Measurements from ENCODE around the gene MAGEA4. TPM values are rescaled to one million over a fixed set of nuclear protein-coding genes. Genes with fewer than 3 reads are reported as not detected.

Gene MAGEA4
- total and polyA plus RNA-seq, 2 of the 8 experiments (the other 6 are each of a cell fraction or from before 2014, with no cell fraction given): 0.45 to 0.67 TPM

DNA sequence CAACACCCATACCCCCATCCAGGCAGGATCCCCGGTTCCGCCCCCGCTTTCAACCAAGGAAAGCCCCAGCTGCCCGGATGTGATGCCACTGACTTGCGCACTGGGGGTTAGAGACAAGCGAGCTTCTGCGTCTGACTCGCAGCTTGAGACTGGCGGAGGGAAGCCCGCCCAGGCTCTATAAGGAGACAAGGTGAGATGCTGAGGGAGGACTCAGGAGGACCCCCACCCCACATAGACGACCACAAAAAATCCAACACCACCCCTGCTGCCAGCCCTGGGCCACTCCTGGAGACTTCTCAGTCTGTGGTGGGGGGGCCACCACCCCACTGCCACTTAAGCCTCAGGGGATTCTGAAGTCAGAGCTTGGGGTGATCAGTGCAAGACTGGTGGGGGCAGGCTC, at the start of gene MAGEA4 (continued):
- TF ChIP-seq TBP (IDR thresholded peaks at IDR 0.05; ENCODE audit: low read depth, low read length): no peak

DNA sequence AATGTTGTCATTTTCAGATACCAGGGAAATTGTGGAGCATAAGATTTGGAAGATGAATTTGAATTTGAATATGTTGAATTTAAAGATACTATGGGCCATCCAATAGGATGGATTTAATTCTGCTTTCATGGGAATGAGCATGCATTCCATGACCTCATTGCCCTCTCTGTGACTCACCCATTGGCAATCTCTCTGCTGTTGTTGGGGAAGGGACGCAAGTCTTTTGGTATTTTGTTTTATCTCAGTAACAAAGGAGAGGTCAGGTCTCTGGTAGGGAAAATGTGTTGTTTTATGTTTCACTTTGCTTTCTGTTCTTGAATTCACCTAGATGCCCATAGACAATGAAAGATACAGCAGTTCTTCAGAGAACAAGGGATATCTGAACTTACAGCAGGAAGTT, 42.1 kb upstream of the MAGEA4 start:
- Histone ChIP-seq H3K18ac (ENCODE audit: extremely low read depth, low read length) (no peak overlapping the region), H2BK20ac (ENCODE audit: low read length) (no peak overlapping the region), H4K8ac (ENCODE audit: extremely low read depth, insufficient read depth, low read length) (no peak overlapping the region), H3K23ac (ENCODE audit: insufficient read length) (no peak overlapping the region), H4K91ac (replicated peaks; ENCODE audit: insufficient read length, low read length) (no peak overlapping the region), H3K4me2 (ENCODE audit: insufficient read depth in 1 of 2, low read depth in 2 of 2, low read length in 2 of 2) (no peak overlapping the region), H3K14ac (ENCODE audit: insufficient read length) (no peak overlapping the region), H3K79me1 (ENCODE audit: low read depth, low read length) (no peaks in the 10 kb centered on the region), H2BK5ac (ENCODE audit: low read depth, low read length) (no peak overlapping the region), H2AK5ac (ENCODE audit: low read depth, low read length) (no peak overlapping the region), H3K4me3 (ENCODE audit: extremely low read depth in 1 of 4, insufficient read depth in 2 of 4, low read depth in 3 of 4, low read length in 4 of 4) (no peak overlapping the region), H3K56ac (replicated peaks; ENCODE audit: insufficient read length, low read depth, low read length) (no peak overlapping the region), H3K27ac (ENCODE audit: low read depth, low read length) (no peak overlapping the region), H3K9me3 (ENCODE audit: insufficient read depth in 2 of 2, low read depth in 1 of 2, low read length in 1 of 2) (no peaks in the 10 kb centered on the region), H2BK12ac (ENCODE audit: low read depth, low read length) (no peak overlapping the region), H3K9ac (replicated peaks in 1 of 4; ENCODE audit: extremely low read depth in 1 of 4, low read depth in 3 of 4, low read length in 3 of 4) (no peak overlapping the region), H3K23me2 (ENCODE audit: low read depth, low read length) (no peaks in the 10 kb centered on the region), H2BK15ac (ENCODE audit: low read length) (no peak overlapping the region), H2AFZ (ENCODE audit: low read length) (no peak overlapping the region), H3K4ac (replicated peaks; ENCODE audit: insufficient read length, low read depth, low read length) (no peak overlapping the region), H3K79me2 (ENCODE audit: control insufficient read depth in 1 of 2, insufficient read depth in 2 of 2, low read length in 2 of 2) (no peaks in the 10 kb centered on the region), H3K4me1 (replicated peaks in 1 of 4; ENCODE audit: control insufficient read depth in 3 of 4, insufficient read depth in 4 of 4, low read length in 3 of 4) (no peaks in the 10 kb centered on the region), H3K27me3 (replicated peaks in 1 of 4; ENCODE audit: control insufficient read depth in 3 of 4, extremely low read depth in 1 of 4, insufficient read depth in 3 of 4, low read length in 3 of 4) (no peaks in the 10 kb centered on the region), H3K36me3 (ENCODE audit: control insufficient read depth in 2 of 4, insufficient read depth in 4 of 4, low read length in 3 of 4) (no peaks in the 10 kb centered on the region), H4K20me1 (replicated peaks in 1 of 2; ENCODE audit: control insufficient read depth in 1 of 2, insufficient read depth in 2 of 2, low read length in 2 of 2) (no peaks in the 10 kb centered on the region), H2BK120ac (replicated peaks; ENCODE audit: low read depth, low read length) (no peak overlapping the region), H4K5ac (ENCODE audit: insufficient read length, low read depth, low read length) (no peak overlapping the region)
- DNase-seq (ENCODE audit: low read depth in 1 of 2, low spot score in 2 of 2): no peak
- ChIA-PET POLR2A (ENCODE audit: partially characterized antibody) (no interaction called here), CTCF (ENCODE audit: partially characterized antibody) (no interaction called here)
- WGBS, 2 experiments (ENCODE audit: extremely low coverage in 1 of 2, insufficient coverage in 1 of 2, insufficient read length in 1 of 2, insufficient replicate concordance in 2 of 2, low coverage in 1 of 2, low lambda C conversion rate in 2 of 2, missing lambda C conversion rate in 1 of 2): 100% methylated on average over 1 of the region's 1 CpG; no CpG with 5 or more reads in 1 of the 2 experiments
- no peak for FAIRE-seq
- no peak for TF ChIP-seq SP4 (IDR thresholded peaks at IDR 0.05; ENCODE audit: low read length)
- no peak for TF ChIP-seq RXRA (IDR thresholded peaks at IDR 0.05; ENCODE audit: insufficient read depth, low read depth, low read length)
- TF ChIP-seq, protein P1, sequence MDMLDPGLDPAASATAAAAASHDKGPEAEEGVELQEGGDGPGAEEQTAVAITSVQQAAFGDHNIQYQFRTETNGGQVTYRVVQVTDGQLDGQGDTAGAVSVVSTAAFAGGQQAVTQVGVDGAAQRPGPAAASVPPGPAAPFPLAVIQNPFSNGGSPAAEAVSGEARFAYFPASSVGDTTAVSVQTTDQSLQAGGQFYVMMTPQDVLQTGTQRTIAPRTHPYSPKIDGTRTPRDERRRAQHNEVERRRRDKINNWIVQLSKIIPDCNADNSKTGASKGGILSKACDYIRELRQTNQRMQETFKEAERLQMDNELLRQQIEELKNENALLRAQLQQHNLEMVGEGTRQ (IDR thresholded peaks at IDR 0.05; ENCODE audit: low read length): no peak
- TF ChIP-seq CBX8 (IDR thresholded peaks at IDR 0.05; ENCODE audit: borderline replicate concordance, low read depth, low read length): no peak
- TF ChIP-seq KDM4A (IDR thresholded peaks at IDR 0.05; ENCODE audit: low read depth, low read length, severe bottlenecking): no peak
- TF ChIP-seq TAF7 (optimal IDR thresholded peaks at IDR 0.05; ENCODE audit: borderline replicate concordance, low read depth, low read length): no peak
